GM12892 (cell line): ENCODE results near the gene G3BP1.
"Not testable (repeated sequence)": the region's sequence is repeated elsewhere in the genome, so short reads cannot be mapped to it uniquely, and the experiment has no call there.

Source experiments
- POLR2A ChIP-seq: IDR thresholded peaks from 2 replicates; pipeline ENCODE4 v1.6.1; 2011; ENCODE audit warnings: low read depth, low read length, control low read depth
- POLR2AphosphoS5 ChIP-seq: IDR thresholded peaks from 2 replicates; pipeline ENCODE4 v1.6.1; 2011; ENCODE audit warnings: low read depth, low read length, control low read depth

DNA sequence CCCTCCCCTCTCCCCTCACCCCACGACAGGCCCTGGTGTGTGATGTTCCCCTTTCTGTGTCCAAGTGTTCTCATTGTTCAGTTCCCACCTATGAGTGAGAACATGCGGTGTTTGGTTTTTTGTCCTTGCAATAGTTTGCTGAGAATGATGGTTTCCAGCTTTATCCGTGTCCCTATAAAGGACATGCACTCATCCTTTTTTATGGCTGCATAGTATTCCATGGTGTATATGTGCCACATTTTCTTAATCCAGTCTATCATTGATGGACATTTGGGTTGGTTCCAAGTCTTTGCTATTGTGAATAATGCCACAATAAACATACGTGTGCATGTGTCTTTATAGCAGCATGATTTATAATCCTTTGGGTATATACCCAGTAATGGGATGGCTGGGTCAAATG is 89.1 kb downstream of the G3BP1 start:
- not testable (repeated sequence) for TF ChIP-seq POLR2AphosphoS5, POLR2A
